GM10266 (cell line): Measurements from ENCODE around the gene CCR3.

Source experiments
- DNase-seq: peaks from one replicate; pipeline ENCODE4 v3.0.0; 2012; ENCODE audit errors: extremely low spot score
- CTCF ChIP-seq: IDR thresholded peaks from 2 replicates; pipeline ENCODE4 v1.5.1; 2012; ENCODE audit warnings: mild to moderate bottlenecking, low read depth; ENCODE audit not compliant: control insufficient read depth, insufficient read depth; ENCODE audit errors: missing control alignments

CCR3 gene

GRCh38 chr3:46297658-46298423 lies 55.6 kb downstream of the CCR3 start:
- no peak for DNase-seq
- no peak for TF ChIP-seq CTCF

GRCh38 chr3:46298871-46299607 lies 56.8 kb downstream of the CCR3 start:
- TF ChIP-seq CTCF = no peak
- no peak for DNase-seq

- TF ChIP-seq CTCF = no peak
- no peak for DNase-seq
Observed at GRCh38 chr3:46299608-46300460, 57.6 kb downstream of the CCR3 start.

GRCh38 chr3:46300461-46300789 lies 58.2 kb downstream of the CCR3 start:
- DNase-seq = no peak
- no peak for TF ChIP-seq CTCF

- DNase-seq = no peak
- TF ChIP-seq CTCF = no peak
Observed at GRCh38 chr3:46301122-46301835, 59.0 kb downstream of the CCR3 start.

- DNase-seq = no peak
- no peak for TF ChIP-seq CTCF
Observed at GRCh38 chr3:46303240-46303639, 61.0 kb downstream of the CCR3 start.
